AG08396 (cell line): Measurements from ENCODE around the gene NSL1.

Experiments
- DNase-seq: peaks from one replicate; pipeline ENCODE4 v3.0.0; 2012; ENCODE audit warnings: low spot score, mixed read lengths

NSL1 gene

DNA sequence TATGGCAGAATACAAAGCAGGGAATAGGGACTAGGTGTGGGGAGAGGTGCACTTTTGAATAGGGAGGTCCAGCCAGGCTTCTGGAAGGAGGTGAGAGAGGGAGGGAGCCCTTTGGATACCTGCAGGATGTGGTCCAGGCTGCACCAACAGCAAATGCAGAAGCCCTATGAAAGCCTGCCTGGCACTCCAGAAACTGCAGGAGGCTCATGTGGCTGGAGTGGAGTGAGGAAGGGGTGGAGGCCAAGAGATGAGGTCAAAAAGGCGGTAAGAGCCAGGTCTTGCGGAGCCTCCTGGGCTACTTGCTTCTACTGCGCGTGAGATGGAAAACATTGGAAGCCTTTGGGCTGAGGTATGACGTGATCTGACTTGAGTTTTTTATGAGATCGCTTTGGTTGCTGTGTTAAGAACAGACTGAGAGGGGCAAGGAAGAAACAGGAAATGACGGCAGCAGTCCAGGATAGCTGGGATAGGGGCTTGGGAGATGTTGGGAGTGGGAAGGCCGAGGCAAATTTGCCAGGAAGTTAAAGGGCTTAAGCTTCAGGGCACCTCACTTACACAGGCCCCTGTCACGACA is 87.5 kb downstream of the NSL1 start:
- no peak for DNase-seq

DNA sequence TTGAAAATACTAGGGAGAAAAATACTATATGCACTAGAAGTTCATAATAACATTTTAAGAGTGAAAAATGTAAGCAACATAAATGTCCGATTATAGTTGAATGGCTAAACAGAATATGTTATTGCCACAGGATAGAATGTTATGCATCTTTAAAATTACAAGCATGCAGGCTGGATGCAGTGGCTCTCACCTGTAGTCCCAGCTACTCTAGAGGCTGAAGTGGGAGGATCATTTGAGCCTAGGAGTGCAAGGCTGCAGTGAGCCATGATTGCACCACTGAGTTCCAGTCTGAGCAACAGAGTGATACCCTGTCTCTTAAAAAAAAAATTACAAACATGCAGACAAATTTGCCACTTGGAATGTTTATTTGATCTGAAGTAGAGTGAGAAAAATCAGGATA is 88.9 kb downstream of the NSL1 start:
- DNase-seq = no peak

DNA sequence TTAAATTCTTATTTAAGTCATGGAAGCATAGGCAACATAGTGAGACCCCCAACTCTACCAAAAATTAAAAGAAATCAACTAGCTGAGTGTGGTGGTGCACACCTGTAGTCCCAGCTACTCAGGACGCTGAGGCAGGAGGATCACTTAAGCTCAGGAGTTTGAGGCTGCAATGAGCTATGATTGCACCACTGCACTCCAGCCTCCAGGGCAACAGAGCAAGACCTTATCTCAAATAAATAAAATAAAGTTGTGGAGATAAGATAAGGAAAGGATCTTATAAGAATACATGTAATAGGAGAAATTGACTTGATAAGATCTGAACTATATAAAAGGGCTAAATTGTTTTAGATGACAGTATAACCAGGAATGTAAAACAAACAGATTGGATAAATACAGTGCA is 89.7 kb downstream of the NSL1 start:
- no peak for DNase-seq

DNA sequence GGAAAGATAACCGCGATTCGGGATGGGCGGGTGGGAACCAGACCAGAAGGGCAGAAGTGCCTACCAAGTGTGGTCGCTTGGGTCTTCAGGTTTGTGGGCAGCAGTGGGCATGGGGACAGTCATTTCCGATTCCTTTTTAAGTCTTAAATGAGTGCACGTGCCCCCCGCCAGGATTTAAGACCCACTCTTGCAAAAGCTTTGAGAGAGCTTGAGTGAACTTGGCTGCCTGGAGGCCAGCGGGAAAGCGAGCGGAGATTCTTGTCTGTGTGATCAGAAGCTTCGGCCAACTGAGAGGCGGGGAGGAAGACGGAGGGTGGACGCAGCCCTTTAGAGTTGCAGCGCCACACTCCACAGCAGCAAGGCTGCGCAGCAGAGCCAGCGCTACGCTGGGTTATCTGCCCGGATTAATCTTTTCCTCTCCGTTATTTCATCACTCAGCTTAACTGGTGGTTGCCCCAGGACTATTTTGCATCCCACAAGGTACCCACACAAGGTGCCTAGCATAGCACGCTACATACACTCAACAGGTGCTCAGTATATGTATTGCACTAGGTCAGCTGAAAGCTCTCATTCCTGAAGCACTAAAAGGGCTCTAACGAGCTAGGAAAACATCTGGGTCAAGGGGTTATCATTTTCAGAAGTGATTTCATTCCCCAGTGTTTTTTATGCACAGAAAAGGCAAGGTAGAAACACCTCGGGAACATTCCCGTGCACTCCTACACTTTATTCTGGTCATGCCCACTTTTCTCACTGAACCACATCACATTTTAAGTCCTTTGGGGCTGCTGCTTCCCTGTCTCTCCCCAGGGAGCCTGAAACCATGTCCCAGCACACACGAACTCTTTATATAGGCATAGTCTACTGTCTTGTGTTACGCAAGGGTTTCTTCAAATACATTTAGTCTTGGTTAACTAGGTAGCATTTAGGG is 90.4 kb downstream of the NSL1 start:
- peak; percentile 54 for DNase-seq

DNA sequence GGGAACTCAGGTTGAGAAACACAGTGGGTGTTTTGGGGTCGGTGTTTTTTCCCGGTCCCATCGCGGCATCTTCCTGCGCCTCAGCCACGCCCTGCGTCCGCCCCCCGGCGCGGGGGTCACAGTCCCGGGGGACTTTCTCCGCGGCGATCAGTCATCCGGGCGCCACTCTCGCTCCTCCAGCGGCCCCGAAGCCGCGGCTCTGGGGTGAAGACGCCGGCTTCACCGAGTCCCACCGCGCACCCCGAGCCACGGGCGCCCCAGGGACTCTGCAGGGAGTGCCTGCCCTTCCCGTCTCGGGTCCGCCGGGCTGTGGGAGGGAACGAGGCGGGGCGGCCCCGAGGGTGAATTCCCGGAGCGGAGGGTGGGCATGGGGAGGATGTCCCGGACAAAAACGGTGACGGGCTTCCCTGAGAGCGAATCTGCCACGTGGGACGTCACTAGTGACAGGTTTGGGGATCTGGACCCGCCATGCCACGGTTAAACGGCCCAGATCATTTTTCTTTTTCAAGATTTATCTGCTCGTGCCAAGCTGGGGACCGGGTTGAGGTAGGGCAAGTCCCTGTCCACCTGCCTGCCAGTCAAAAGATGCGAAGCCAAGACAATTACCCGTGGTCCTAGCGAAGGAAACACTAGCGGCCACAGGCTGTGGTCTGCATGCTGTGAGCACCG is 91.2 kb downstream of the NSL1 start:
- DNase-seq = peak; percentile 50

DNA sequence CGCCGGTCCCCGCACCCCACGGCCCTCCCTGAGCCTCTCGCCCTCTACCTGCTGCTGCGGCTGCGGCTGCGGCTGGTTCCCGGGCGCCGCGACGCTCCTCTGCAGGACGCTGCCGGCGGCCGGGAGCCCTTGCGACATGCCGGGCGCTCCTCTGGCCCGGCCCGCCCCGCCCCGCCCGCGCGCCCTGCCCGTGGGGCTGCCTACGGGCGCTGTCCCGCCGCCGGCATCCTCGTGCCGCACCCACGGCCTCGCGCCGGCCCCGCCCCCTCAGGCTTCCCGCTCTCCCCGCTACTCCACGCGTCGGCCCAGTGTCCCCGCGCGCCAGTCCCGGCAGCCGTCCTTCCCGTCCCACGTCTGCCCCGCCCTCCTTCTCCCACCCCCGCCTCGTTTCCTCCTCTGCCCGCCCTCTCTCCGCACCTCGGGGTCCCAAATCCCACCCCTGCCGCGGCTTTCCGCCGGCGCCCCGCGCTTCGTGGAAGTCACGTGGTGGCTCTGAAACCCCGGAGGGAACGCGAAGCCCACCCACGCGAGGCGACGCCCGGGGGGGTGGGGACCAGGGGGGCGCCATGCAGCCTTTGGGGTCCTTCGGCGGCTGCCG is 91.9 kb downstream of the NSL1 start, which contains the start of gene BATF3:
BATF3 (minus strand) TSS at position 216 of the 598 bp plus-strand sequence; CDS start at position 138, 78 bp downstream.
- peak; percentile 66 for DNase-seq

DNA sequence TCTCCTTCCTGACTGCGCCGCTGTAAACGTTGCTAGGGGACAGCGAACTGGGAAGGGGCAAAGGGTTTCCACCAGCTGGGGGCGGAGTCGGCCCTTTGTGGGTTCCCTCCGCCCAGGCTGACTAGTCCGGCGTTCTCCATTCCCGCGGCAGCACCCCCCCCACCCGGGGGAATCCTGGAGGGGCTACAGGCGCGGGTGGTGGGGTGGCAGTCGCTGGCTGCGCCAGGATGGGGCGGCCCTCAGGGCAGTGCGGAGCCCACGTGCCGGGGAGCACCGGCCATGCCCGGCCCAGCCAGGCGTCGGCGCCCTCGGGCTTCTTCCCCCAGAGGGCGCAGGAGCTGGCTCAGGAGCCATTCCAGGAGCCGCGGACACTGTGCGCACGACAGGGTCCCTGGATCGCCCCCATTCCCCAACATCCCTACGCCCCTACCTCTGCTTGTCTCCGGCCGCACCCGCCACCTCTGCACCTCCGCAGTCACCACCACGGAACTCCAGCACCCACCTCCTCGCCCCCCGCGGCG is 92.4 kb downstream of the NSL1 start:
- peak; percentile 80 for DNase-seq

DNA sequence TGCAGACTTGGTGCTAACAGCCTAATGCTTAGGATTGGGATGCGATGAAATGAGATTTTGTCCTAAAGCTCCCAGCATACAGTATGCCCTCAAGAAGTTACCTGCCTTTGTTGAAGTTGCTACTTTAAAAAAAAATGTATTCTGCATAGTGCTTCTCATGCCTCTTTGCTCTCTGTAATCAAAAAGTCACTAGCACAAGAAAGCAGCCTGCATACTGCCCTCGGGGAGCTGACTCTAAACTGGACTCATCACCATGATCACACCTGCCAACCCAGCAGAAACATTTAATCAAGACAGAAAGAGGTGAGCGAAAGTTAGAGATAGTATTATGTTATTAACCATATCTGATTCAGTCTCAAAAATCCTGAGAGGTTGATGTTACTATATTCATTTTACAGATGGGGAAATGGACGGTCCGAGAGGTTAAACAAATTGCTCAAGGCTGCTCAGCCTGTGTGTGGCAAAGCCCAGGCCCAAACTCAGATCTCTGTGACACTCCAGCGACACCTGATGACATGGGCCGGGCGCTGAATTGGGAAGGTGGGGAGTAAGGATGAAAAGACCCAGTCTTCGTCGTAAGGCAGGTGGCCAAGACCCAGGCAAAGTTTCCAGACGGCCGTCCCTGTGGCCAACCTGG is 93.0 kb downstream of the NSL1 start:
- DNase-seq = no peak

DNA sequence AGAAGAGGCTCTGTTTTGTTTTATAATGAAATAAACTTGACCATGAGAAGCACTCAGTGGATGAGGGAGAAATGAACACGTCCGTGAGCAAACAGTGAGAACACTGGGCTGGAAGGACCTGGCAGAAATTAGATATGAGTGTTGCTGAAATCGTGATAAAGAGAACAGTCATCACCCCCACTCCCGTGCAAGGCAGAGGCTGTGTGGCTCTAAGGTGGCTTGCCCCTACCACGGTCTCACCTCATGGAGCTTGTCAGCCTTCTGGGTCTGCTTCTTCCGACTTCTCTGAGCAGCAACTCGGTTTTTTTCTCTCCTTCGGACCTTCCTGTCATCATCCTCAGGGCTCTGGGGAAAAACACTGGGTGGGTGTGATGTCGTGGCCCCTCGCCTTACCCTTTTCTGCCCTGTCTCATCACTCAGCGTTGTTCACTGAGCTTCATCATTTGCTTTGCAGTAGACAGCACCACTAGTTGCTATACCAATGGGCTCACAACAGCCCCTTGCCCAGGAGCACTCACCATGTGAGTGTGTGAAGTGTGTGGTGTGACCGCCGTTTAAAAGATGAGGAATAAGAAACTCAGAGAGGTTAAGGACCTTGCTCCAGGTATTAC is 94.8 kb downstream of the NSL1 start:
- DNase-seq = no peak

DNA sequence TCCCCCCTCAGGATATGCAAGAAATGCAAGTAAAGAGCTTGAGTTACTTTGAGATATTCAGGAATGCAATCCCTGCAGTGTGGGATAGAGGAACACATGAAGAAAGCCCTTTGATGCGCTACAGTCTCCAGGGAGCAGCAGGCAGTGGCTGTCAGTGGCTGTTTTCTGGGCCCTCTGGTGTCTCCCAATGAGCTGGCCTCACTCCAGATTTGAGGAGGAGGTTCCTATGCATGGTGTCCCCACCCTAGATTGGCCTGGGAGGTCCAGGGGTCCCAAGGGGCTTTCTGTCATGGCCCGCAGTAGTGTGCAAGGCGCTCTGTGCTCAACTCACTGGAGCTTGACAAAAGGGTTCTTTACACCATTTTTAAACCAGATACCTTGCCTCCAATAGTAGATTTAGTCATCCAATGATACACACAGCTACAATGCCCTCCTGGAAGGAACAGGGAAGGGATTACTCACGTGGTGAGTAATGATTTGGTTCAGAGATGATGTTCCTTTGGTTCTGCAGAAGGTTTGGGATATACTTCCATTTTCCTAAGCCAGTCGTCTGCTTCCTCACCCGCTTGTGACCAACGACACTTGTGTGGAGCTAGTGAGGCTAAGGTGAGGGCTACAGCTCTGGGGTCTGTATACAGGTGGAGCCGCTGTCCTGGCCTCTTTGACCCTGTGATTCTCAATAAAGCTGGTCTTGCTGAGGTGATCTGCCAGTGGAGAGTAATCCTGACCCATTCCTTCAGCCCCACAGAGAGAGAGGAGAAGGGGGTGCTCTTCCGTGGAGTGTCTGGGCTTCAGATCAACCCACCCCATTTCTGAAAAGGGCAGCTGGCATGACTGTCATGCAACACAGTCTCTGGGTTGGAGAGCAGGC is 98.6 kb downstream of the NSL1 start:
- peak; percentile 80 for DNase-seq

DNA sequence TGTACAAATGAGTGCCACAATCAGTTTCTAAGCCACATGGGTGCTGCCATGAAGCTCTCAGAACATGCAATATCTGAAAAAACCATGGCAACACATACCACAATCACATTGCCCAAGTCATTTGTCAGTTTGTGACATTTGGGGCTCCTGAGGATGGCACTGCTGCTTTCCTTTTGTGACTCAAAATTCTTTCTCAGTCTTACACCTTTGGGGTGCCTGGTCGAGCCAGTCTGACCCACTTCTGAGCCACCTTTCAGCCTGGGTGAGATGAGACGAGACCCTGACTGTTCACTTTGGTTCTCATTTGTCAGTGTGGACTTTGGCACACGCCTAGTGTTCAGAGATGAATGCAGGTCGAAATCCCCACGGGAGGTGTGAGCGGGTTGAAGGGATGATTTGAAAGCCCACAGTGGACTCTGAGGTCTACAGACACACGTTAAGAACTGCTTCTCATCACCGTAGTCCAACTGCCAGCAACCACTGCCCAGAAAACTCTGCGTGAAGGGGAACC is 100.0 kb downstream of the NSL1 start:
- DNase-seq = no peak

DNA sequence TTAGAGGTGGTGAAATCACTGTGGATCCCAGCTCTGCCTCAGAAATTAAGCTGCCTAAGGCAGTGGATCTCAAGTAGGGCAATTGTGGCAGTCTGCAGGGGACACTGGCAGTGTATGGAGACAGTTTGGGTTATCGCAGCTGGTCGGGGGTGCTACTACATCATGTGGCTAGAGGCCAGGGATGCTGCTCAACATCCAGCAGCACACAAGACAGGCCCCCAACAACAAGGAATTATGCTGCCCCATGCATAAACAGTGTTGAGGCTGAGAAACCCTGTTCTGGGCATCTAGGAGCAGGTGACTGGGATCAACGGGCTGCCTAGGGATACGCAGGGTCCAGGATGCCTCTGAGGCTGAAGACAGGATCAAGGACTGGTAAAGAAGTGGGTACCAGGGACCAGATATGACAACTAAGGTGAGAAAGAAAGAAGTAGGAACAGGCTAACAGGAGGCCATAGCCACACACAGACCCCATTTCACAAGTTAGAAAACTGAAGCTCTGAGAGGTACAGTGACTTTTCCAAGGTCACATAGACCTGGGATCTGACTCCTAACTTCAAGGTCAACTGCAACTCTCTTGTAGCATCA is 100.7 kb downstream of the NSL1 start:
- no peak for DNase-seq

DNA sequence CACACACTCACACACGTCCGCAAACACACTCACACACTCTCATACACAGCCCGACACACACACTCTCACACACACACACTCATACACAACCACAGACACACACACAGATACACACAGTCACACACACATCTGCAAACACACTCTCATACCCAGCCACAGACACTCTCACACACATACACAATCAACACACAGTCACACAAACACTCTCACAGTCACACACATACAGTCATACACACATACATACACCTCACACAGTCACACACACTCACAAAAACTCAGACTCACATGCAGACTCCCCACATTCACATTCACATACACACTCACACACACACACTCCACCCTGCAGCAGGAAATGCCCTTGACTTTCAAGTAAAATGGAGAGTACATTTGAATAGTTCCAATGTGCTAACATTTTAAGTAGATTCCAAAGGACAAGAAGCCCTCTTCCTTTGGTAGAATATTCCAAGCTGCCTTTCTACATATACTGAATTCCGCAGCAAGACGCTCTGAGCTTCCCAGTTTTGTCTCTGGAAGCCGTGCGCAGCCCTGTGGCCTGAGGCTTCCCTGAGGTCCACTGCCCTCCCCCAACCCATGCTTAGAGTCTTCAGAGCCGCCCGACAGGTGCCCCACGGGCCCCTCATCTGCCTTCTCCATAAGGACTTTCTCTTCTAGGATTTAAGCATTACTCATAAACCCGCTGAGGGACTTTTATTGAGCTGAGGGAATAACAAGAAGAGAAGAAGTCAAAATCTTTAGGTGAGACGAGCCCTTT is 101.6 kb downstream of the NSL1 start:
- no peak for DNase-seq

DNA sequence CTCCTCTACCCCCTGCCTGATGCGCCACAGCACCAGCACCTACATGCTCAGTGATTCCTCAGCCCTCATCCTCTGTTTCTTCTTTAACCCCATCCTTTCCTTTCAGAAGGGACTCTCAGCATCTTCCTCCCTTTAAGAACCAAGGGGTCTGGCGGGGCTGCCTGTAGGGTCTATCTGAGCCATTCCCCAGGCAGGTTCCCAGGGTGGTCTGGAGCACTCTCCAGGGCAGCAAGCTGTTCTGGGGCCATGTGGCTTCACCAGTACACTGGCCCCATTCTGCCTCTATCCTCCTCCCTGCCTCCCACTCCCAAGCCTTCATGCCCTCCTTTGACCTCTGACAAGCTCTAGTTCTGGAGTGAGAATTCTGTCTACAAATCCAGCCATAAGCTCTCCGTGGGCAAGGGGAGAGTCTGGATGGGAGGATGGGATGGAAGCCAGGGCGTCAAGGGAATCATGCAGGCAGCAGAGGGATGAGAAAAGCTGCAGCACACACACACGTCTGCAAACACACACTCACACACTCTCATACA is 102.3 kb downstream of the NSL1 start:
- no peak for DNase-seq

DNA sequence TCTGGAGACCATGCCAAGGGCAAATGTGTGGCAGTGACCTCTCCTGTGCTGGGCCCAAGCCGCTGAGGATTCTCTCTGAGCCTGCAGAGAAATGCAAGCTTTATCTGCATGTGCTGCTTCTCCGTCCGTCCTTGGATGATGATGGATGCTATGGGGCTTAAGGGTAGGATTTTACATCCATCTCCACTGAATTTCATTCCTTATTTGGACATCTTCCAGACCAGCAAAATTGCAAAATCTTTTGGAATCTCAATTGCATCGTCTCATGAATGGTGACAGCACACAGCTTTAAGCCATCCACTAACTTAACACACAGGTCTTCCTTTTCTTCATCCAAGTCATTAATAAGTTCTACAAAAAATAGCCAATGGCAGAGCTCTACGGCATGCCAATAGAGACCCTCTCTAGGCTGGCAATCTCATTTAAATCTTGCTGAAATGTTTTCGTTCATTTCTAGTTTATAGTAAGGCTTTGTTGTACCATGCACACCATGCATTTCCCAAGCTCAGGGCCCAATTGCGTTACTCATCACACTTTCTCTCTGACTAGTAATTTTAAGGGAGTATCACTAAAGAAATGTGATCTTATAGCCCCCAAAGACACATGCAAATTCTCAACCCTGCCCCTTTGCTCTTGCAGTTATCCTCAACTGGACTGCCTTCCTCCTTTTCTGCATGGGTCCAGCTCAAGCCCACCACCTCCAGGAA is 103.1 kb downstream of the NSL1 start:
- no peak for DNase-seq

DNA sequence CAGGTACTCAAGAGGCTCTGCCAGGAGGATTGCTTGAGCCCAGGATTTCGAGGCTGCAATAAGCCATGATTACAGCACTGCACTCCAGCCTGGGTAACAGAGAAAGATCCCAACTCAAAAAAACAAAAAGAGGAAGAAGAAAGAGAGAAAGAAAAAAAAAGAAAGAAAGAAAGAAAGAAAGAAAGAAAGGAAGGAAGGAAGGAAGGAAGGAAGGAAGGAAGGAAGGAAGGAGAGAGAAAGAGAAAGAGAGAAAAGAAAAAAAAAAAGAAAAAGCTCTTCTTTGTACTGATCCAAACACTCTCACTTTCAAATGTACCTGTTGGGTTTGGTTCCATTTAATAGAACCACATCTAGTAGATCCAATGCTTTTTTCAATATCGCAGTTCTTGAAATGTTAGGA is 103.8 kb downstream of the NSL1 start:
- no peak for DNase-seq

DNA sequence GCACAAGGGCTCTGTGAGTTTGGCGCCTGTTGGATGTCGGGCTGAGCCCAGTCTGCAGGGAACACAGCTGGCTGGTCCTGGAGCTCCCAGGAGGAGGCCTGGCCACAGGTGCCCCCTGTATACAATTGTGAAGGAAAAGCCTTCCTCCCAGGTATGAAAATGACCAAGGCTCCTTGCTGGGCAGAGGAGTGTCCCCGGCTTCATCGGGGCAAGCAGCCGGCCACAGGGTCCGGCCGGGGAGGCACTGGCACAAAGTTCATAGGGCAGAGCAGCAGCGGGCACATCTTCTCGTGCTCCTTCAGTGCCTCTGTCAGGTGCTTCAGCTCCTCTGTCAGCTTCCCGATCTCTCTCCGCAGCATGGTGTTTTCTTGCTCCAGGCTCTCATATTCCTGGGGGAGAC is 105.0 kb downstream of the NSL1 start:
- no peak for DNase-seq

DNA sequence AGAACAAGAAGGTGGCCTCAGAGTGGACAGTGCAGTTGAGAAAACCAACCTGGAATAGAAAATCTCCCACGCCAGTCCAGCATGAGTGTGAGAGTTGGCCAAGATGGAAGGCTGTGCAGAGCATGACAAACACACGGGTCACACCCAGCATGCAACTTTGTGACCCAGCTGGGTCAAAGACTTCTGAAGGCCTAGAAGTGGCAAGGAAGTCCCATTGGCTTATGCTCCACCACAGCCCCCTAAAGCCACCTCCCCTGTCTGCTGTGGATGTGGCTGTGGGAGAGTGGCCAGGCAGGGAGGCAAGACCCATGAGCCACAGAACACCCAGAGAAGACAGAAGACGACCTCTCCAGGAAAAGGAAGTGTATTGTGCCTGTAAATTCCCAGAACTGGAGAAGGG is 105.5 kb downstream of the NSL1 start:
- no peak for DNase-seq
